ENCODE results near the gene SLC44A1.

- TF ChIP-seq ZNF274 (IDR thresholded peaks at IDR 0.05; ENCODE audit: insufficient read depth, insufficient read length): no peak
- no peak for TF ChIP-seq ZSCAN29 (IDR thresholded peaks at IDR 0.05)
- TF ChIP-seq, protein P1, sequence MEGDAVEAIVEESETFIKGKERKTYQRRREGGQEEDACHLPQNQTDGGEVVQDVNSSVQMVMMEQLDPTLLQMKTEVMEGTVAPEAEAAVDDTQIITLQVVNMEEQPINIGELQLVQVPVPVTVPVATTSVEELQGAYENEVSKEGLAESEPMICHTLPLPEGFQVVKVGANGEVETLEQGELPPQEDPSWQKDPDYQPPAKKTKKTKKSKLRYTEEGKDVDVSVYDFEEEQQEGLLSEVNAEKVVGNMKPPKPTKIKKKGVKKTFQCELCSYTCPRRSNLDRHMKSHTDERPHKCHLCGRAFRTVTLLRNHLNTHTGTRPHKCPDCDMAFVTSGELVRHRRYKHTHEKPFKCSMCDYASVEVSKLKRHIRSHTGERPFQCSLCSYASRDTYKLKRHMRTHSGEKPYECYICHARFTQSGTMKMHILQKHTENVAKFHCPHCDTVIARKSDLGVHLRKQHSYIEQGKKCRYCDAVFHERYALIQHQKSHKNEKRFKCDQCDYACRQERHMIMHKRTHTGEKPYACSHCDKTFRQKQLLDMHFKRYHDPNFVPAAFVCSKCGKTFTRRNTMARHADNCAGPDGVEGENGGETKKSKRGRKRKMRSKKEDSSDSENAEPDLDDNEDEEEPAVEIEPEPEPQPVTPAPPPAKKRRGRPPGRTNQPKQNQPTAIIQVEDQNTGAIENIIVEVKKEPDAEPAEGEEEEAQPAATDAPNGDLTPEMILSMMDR (IDR thresholded peaks at IDR 0.05 in 2 of 3, conservative IDR thresholded peaks at IDR 0.05 in 1 of 3; ENCODE audit: control insufficient read depth in 2 of 3, extremely low read depth in 1 of 3, insufficient read depth in 1 of 3, low read depth in 3 of 3, low read length in 3 of 3): no peak
- no peak for TF ChIP-seq ZNF384 (IDR thresholded peaks at IDR 0.05; ENCODE audit: borderline replicate concordance, low read depth, low read length)
- TF ChIP-seq ZBTB11 (CRISPR knock-in tag; IDR thresholded peaks at IDR 0.05): no peak
- TF ChIP-seq POLR2AphosphoS2 (IDR thresholded peaks at IDR 0.05; ENCODE audit: low read depth, low read length): no peak
- no peak for TF ChIP-seq REST (IDR thresholded peaks at IDR 0.05; ENCODE audit: low read depth, low read length)
- TF ChIP-seq USF1 (IDR thresholded peaks at IDR 0.05; ENCODE audit: borderline replicate concordance, extremely low read length, insufficient read depth, low read depth, low read length): no peak
Measured at GRCh38 chr9:105392531-105392930, 148.1 kb downstream of the SLC44A1 start.

Measured in GM12878 (cell line).